ENCODE measurements around the gene MYBPHL.
"Not testable (repeated sequence)": the region's sequence is repeated elsewhere in the genome, so short reads cannot be mapped to it uniquely, and the experiment has no call there.

MYBPHL gene

GRCh38 chr1:109304226-109304920, 2.4 kb downstream of the MYBPHL start:
- no peak for DNase-seq

GRCh38 chr1:109301874-109302273, 4.9 kb downstream of the MYBPHL start:
- DNase-seq: no peak

GRCh38 chr1:109300650-109301151, 6.1 kb downstream of the MYBPHL start:
- peak; percentile 29 for DNase-seq

GRCh38 chr1:109299558-109300343, 7.1 kb downstream of the MYBPHL start:
- peak; percentile 19 for DNase-seq

GRCh38 chr1:109298666-109299557, 7.9 kb downstream of the MYBPHL start:
- peak; percentile 89 for DNase-seq

GRCh38 chr1:109296782-109297181, 10.0 kb downstream of the MYBPHL start:
- DNase-seq: no peak

- DNase-seq: no peak
Measured at GRCh38 chr1:109295712-109296415, 10.9 kb downstream of the MYBPHL start.

GRCh38 chr1:109294481-109294880, 12.3 kb downstream of the MYBPHL start:
- no peak for DNase-seq

- no peak for DNase-seq
Measured at GRCh38 chr1:109293026-109293425, 13.8 kb downstream of the MYBPHL start.

GRCh38 chr1:109292364-109292763, 14.4 kb downstream of the MYBPHL start:
- no peak for DNase-seq

- no peak for DNase-seq
Measured at GRCh38 chr1:109290998-109291397, 15.8 kb downstream of the MYBPHL start.

GRCh38 chr1:109290137-109290536, 16.7 kb downstream of the MYBPHL start:
- no peak for DNase-seq

- DNase-seq: not testable (repeated sequence)
Measured at GRCh38 chr1:109286762-109287161, 20.0 kb downstream of the MYBPHL start.

GRCh38 chr1:109283748-109284600, 22.8 kb downstream of the MYBPHL start:
- DNase-seq: no peak

GRCh38 chr1:109282952-109283747, 23.7 kb downstream of the MYBPHL start, which contains the start of gene PSRC1:
Gene PSRC1, minus strand, starts transcription at chr1:109283145.
- peak; percentile 87 for DNase-seq

GRCh38 chr1:109282497-109282951, 24.3 kb downstream of the MYBPHL start:
- no peak for DNase-seq

- DNase-seq: no peak
Measured at GRCh38 chr1:109281680-109282496, 24.9 kb downstream of the MYBPHL start.

- no peak for DNase-seq
Measured at GRCh38 chr1:109280862-109281261, 25.9 kb downstream of the MYBPHL start.

GRCh38 chr1:109279615-109280278, 27.1 kb downstream of the MYBPHL start:
- DNase-seq: peak; percentile 23
